ENCODE results near the gene ATP5PB. TPM values are rescaled to one million over a fixed set of nuclear protein-coding genes. Genes with fewer than 3 reads are reported as not detected.

Gene ATP5PB
- total RNA-seq, 1 donor from 2014 or later: 411 TPM

DNA sequence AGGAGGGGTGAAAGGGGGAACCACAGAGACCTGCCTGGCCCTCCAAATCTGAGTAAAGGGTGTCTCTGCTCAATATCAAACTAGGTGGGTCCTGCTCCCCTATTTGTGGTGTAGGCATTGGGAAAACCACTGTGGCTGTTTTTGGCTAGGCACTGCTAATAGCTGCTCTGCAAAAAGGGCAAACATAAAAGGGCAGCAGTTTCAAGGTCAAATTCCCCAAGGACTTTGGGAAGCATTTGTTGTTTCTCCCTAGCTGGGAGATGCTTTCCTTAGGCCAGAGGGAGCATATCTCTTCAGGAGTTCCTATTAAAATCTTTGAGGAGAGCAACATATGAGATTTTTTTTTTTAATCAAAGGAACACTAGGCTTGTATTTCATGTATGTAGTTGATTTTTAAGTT is 26.9 kb downstream of the ATP5PB start:
- no peak for DNase-seq

DNA sequence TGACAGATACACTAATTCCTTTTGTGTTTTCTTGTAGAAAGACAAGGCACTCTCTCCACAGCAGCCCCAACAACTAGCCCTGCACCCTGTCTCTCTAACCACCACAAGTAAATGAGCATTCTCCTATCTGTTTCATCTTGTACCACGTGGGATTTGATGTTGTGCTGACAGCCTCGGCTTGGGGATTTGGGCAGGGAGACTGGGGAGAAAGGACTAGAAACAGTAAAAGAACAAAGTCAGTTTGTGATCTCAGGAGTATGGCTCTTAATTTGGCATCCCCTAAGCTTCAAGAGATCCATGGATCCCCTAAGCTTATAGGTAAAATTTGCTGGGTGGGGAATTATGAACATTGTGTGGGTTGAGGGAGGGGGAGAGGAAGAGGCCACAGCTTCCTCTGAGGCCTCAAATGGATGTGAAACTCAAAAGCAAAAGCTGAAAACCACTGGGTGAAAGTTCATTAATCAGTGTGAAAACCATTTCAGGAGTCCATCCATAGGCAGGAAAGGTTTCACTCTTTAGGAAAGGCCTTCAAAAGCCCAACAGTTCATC is 27.6 kb downstream of the ATP5PB start:
- DNase-seq: no peak

DNA sequence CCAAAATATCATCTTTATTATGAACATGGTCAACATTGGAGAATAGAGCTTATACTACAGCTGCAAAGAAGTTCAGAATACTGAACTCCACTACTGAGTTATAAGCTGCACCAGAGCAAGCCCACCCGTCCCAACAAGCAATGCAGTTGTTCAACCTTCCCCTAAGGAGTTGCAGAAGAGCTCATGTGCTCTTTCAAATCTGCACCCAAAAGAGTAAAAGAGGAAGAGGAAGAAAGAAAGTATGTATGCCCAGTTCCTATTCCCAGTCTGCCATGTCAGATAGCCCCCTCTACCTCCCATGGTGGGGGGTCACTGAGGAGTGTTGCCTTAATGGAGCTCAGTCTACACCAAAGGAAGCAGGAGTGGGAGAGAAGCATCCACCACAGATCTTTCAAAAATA is 31.4 kb downstream of the ATP5PB start:
- no peak for DNase-seq

DNA sequence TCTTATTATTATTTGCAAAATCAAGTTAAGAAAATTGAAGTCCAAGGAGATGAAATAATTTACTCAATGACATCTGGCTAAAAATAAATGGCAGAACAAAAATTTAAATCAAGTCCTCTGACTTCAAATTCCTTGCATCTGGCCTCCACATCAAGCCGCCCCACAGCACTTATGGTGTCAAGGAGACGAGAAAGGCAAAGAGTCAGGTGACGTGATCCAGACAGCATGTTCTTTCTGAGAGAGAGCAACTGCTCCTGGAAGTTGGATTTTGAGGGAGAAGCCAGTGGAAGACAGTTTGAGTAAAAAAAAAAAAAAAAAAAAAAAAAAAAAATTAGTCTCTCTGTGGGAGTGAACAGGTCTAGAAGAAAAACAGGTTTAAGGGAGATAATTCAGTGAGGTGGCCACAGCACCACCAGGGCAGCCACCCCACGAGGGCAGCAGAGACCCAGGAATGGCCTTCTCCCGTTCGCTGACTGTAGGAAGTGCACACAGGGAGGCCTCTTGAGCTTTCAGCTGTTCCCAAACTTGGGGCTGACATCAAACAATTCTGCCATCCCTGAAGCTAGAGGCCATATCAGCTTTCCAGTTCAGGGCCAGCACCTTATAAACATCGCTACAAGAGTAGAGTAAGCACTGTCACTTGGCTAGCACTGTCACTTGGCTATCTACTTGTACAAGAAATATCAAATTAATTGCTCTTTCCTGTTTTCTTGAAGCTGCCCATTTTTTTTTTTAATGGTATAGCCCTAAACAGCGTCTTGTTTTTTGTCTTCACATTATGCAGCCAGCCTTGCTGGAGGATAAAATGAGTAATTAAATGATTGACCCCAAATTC is 32.3 kb downstream of the ATP5PB start:
- DNase-seq: peak; percentile 89

DNA sequence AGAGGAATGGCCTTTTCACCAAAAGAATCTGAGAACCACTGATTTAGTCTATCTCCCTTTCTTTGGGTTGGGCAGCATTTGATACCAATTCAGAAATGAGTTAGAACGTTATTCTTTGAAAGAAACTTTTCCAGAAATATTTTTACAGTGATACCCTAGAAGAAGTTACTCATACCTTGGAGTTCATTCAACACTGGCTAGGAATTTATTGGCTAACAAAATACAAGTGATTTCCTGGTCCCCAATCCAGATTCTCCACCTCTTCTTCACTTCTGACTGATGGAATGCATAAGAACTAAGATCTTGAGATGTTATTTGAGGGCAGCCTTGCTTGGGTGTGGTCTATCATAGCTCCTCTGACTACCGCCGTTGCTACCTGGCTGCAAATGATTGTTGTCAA is 33.9 kb downstream of the ATP5PB start:
- DNase-seq: no peak

DNA sequence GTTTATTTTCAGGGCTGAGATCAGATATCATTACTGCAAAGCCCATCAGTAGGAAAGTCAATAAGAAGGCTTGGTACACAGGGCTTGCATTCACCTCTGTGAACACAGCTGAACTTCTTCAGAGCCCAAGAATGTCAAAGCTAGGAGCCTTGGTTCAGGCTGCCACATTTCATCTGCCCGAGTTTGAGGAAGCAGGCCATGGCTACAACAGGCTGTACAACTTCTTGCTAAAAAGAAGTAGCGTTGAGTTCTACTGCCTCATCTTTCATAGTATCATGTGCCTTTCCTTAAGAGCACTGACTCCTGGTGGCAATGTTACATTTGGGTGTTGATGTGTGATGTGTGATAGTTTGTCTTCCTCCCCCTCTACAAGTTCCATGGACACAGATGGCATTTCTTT is 34.6 kb downstream of the ATP5PB start:
- DNase-seq: no peak

DNA sequence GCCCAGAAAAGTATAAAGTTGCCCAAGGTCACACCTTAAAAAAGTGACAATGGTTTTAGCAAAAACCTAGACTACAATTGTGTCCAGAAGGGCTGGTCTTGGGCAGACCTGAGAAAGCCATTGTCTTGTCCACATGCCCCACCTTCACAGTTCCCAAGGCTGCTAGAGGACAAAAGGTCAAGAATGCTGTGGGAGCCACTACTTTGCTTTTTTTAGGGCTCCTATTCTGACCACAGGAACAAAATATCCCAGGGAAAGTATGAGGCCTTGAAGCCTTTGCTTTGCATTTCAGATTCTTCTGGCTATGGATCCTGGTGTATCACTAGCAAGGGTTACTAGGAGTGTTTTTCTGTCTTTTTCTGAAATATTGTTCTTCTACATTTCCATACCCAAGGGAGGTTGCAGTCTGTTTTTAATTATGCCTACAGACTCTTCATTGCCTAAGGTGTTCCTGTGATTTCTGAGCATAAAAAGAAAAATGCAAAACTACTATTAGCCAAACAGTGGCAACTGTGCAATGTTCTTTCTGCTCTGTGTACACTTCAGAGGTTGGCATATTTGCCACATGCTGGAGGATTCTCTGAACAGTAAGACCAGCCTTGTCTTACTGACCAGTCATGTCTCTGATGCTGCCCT is 35.2 kb downstream of the ATP5PB start:
- DNase-seq: no peak

DNA sequence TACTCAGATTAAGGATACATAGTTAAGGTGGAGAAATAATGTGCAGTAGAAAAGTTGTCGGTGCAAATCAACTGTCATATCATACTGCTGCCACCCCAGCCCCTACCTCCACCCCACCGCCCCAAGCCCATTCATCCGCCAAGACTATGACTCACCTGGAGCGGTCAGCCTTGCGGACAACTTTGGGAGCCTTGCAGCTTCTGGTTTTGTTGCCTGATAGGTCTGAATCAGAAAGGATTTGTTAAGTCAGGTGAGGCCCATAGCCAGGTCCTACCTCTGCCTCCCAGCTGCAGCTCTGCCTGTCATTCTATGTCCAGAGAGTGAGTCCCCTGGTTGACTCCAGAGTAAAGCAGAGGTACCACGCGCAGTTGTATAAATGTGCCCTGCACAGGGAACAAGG is 37.2 kb downstream of the ATP5PB start:
- DNase-seq: no peak

DNA sequence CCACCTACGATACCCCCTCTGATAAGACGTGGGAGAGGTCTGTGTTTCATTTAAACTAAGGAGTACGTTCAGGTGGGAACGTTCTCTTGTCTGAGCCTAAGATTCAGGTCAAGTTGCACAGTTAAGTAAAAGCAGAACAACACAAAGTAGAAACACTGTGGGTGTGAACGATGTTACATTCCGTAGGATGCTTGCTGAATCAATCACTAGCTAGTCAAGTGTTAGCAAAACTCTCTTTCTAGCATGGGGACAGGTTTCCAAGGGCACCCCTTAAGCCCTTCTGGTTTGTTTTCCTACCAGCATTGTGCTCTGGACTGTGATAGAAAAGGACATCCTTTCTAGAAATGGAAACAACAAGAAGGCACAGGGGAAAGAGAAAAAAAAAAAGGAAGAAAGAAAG is 37.9 kb downstream of the ATP5PB start:
- no peak for DNase-seq

DNA sequence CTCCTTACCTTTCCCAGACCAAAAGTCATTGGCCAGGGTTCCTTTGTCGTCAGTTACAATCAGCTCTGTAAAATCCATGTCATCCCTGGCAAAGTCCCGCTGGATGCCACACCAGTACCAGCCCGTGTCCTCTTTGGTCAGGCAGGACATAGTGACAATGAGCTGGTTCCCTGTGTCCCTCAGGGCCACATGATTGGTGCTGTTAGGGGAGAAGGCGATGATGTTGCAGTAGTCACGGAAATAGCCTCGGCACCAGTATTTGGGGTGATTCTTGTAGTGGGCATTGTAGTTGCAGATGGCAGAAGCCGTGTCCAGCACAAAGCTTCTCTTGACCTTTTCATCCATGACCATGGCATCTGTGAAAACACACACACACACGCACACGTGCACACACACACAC is 39.4 kb downstream of the ATP5PB start:
- no peak for DNase-seq

DNA sequence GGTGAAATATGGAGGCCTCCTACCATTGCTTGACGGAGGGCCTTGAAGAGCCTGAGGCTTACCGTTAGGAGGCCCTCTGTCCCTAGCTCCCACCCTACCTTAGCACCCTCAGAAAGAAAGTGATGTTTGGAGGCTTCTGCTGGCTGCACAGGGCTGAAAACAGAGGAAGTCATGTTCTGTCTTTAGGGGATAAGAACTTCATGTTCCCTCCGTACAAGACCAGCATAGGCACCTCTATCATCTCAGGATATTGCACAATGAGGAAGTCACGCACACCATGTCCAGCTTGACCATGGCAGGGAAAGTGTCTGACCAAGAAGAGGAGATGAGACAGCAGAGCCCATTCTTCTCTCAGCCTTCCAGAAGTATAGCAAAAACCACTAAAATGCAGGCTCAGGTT is 40.3 kb downstream of the ATP5PB start:
- no peak for DNase-seq

DNA sequence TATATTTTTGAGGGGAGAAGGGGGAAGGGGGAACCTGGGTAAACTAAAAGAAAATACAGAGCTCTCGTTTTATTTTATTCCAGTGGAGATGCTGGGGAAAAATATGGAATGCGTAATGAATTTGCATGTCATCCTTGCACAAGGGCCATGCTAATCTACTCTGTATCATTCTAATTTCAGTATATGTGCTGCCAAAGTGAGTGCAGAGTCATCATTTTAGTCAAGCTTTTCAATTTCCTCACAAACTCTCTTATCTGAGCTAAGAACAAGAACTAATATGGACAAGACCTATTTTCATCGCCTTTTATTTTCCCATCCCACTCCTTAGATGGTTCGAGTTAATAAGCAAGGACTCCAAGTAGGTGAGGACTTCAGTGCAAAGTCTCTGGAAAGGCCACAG is 41.0 kb downstream of the ATP5PB start:
- no peak for DNase-seq

DNA sequence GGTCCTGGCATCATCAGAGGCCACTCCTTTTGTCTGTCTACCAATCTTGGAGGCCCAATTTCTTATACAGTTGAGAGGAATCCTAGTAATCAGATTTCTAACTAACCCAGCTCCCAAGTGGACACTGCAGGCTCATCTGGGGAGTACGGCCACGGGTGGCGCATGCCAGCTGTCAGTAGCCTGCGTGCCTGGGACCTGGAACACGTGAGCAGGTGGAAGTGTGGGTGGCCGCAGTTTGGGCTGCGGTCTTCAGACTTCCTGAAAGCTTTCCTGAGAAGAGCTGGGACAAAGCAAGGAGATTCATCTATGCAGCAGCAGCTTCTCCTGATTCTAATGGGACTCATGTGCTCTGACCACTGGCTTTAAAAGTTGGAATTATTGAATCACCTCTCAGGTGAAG is 41.8 kb downstream of the ATP5PB start:
- DNase-seq: no peak

DNA sequence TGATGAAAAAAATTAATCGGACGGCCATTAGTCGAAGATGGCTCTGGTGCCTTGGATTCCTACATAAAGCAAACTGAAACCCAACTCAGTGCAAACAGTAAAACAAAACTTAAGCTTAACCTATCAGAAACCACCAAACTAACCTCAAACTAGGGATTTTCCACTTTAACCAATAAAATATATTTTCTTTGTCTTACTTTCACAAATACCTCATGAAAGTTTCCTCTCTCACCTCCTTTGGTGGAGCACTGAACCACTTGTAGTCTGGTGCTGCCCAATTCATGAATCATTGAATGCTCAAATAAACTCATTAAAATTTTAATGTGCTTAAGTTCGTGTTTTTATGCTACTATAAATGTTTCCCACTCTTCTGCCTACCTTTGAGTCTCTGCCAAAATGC is 47.1 kb downstream of the ATP5PB start:
- no peak for DNase-seq

DNA sequence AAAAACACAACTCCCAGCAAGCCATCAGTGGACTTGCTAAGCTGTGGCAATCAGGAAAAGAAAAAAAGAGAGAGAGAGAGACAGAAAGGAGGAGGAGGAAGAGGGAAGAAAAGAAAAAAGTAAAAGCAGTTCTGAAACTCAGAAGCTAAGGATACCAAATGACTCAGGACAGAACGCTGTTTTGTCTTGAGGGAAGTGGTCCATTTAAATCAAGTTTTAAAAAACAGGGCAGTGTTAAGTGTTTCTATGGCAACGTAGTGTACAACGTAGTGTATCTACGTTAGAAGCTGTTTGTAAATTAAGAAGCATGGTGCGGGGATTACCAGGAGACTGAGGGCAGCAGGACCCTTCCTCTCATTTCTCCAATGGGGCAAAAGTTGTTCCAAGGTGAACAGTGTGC is 48.3 kb downstream of the ATP5PB start:
- DNase-seq: no peak

DNA sequence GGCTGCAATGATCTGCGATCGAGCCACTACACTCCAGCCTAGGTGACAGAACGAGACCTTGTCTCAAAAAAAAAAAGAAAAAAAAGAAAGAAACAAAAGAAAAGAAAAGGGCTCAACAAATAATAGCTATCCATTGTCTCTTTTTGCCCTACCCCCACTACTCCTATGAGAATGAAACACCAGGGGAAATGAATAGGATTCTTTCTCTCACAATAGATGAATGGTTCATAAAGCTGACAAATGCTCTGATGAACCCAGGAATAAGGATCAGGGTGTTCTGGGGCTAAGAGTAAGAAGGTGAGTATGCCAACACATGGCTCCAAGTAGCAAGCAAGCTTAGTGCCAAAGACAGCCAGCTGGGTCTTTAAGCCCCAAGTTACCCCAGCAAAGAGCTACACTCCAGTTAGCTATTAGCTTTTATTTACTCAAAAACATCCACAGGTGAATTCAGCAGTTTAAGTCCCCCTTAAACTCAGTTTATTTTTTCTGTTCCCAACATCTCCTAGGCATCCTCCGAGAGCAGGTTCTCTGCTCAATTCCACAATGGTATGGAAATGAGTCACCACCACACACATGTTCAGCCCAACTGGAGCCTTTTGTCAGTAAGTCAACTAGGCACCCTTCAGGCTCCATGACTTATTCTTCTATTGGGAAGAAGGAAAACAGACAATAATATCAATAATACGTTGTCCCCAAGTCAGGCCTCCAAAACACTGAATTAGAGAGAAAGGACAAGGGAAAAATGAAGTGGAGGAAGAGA is 49.9 kb downstream of the ATP5PB start:
- DNase-seq: no peak

DNA sequence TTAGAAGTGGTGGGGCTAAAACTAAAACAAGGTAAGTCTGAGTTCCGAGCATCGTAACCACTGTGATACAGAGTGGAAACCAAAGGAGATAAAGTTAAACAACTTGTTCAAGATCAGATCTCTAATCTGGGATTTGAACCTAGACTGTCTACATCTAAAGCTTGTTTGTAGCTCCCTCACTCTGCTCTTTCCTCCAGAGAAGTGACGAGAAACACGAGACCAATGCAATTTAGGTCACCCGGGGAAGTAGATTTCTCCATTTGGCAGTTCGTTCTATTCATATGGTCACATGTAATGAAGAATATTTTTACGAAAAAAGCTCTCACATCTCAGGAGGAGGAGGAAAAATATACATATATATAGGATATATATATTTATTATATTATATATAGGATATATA is 52.4 kb downstream of the ATP5PB start:
- no peak for DNase-seq

DNA sequence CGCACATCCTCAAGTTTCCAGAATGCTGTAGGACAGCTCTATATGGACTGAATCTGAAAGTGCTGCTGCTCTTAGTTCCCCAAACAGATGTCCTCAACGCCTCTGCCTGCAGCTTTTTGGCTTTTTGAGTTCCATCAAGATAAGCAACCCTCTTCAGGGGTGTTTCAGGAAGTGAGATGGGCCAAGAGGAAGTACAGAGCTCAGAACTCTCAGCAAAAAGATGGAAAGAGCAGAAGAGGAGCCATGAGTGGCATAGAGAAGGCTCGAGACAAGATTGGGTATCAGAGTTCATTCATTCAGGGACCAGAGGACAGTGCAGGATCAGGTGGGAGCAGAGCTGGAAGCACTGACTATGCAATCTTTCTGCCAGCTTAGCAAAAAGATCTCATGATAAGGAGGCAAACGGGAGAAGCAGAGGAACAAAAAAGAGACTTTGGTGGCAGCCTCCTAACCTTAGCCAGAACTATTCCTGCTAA is 54.4 kb downstream of the ATP5PB start, which contains the start of the genes ADORA3 and TMIGD3:
Gene ADORA3, minus strand, starts transcription at position 49 of the 476 bp plus-strand sequence. CDS start 279 bp downstream, outside the sequence.
Gene TMIGD3, minus strand, starts transcription at position 49 of the 476 bp plus-strand sequence. CDS start 279 bp downstream, outside the sequence.
- no peak for DNase-seq

DNA sequence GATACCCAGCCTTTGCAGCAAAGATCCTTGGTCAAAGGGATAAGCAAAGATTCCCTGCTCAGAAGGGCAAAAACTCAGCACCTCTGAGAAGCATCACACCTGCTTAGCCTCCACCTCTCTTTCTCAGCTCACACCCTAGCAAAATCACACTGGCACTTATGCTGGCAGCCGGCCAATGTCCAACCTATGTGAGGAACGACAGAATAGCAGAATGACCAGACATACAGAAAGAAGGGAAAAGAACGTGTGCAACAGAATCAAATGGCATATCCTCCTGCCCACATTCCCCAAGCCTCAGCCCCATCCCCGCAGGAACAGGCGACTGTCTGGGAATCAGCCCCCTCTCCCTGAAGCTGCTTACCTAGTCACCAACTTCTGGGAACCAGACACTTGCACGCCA is 54.8 kb downstream of the ATP5PB start:
- DNase-seq: no peak

DNA sequence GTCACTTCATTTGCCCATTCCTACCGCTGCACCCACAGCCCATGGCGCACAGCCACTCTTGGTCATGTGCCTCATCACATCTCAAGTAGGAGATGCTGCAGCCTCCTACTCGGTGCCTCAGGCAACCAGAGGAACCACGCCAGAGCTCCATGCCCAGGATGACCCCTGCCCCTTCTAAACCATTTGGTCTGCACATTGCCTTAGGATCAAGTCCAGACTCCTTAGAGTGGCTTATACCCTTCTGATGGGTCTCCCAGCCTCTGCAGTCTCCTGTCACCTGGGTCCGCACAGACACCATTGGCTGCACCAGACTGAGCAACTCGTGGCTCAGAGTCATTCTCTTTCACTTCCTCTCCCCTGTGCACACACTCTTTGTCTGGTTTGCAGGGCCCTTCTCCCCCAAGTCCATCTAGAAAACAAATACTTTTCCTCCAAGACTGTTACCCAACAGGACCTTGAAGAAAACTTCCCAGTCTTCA is 56.4 kb downstream of the ATP5PB start:
- no peak for DNase-seq

DNA sequence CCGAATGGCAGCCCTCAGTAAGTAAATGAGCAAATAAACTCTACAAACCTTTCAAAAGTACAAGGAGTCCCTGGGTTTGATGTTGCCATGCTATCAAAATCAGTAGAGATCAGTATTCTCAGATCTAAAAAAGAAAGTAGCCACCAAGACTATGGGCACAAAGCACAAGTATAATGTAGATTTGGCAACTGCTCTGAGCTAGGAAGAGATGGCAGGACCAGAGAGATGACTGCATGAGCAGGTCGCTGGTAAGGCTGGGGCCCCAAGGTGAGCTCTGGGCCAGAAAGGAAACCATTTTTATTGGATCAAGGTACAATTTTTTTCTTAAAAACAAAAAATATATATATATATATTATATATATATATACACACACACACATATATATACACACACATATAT is 57.3 kb downstream of the ATP5PB start:
- DNase-seq: no peak

DNA sequence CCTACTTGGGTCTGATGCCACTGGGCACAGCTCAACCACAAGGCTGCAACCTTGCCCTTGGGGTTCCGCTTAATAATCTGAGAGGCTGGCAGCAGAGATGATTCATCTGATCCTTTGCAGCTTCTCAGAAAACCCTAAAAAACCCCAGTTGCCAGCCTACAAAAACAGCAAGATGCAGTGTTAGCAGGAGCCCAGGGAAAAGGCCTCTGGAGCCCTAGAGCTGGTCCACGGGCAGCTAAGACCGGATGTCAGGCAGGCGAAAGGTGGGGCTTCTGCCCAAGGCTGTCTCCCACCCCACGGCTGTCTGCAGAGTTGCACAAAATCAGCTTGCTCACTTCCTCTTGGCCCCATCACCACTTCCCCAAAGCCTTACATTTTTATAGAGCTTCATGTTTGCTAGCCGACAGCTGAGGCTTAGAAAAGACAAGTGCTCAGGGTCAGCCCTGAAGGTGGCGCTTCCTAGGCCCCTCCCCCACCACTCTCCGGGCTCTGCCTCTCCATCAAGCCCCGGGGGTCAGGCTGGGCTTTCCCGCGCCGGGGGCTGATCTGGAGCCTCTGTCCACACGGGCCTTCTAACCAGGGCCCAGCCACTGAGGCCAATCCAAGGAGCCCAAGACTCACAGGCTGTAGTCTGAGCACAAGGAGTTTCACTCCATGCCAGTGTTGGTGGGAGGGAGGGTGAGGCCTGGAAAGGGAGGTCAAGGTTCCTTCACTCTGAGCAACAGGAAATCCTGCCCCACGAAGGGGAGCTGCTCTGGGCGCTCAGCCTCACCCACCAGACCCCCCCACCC is 58.3 kb downstream of the ATP5PB start:
- DNase-seq: peak; percentile 84
